ENCODE measurements around the gene RNF150.

DNA sequence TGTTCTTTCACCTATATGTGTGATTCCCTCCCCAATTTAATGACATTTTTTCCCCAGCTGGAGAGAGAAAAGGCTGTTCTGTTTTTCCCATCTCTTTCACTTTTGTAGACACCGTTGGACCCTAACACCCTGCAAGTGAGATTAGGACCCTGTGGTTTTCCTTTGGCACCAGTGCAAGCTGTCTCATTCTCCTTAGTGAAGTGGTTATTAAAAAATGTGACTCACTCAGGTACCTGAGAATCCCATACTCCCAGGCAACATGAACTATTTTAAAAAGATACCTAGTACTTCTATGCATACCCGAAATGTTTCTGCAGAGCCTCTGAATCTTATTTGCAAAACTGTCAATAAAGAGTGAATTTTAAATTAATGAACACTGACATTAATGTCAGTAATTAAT is 201.4 kb downstream of the RNF150 start:
- TF ChIP-seq EZH2 (IDR thresholded peaks at IDR 0.05; ENCODE audit: borderline replicate concordance) = no peak
- TF ChIP-seq, protein P1, sequence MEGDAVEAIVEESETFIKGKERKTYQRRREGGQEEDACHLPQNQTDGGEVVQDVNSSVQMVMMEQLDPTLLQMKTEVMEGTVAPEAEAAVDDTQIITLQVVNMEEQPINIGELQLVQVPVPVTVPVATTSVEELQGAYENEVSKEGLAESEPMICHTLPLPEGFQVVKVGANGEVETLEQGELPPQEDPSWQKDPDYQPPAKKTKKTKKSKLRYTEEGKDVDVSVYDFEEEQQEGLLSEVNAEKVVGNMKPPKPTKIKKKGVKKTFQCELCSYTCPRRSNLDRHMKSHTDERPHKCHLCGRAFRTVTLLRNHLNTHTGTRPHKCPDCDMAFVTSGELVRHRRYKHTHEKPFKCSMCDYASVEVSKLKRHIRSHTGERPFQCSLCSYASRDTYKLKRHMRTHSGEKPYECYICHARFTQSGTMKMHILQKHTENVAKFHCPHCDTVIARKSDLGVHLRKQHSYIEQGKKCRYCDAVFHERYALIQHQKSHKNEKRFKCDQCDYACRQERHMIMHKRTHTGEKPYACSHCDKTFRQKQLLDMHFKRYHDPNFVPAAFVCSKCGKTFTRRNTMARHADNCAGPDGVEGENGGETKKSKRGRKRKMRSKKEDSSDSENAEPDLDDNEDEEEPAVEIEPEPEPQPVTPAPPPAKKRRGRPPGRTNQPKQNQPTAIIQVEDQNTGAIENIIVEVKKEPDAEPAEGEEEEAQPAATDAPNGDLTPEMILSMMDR (IDR thresholded peaks at IDR 0.05; ENCODE audit: poor library complexity) = no peak
